GM21381 (cell line): Measurements from ENCODE around the gene PCDHB15.
"Not testable (repeated sequence)": the region's sequence is repeated elsewhere in the genome, so short reads cannot be mapped to it uniquely, and the experiment has no call there.

Experiments used
- ATAC-seq: cut with Tn5 transposase; IDR thresholded peaks from one replicate; pipeline ENCODE4 v1.9.1; 2021; ENCODE audit warnings: mild to moderate bottlenecking, moderate library complexity; ENCODE audit not compliant: unreplicated experiment

PCDHB15 gene

DNA sequence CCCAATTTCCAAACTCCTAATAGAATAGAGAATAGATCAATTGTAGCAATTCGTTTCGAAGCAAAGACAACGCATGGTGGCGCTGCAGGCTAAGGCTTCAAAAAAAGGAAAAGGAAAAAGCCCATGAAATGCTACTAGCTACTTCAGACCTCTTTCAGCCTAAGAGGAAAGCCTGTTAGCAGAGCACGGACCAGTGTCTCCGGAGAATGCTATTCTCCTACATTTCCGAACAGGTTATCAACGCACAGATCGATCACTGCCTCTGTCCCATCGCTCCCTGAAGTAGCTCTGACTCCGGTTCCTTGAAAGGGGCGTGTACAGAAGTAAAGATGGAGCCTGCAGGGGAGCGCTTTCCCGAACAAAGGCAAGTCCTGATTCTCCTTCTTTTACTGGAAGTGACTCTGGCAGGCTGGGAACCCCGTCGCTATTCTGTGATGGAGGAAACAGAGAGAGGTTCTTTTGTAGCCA, at the start of gene PCDHB15:
TSS of gene PCDHB15 (plus strand) at position 146 of the 468 bp plus-strand sequence. CDS start at position 330, 184 bp downstream.
- no peak for ATAC-seq

- no peak for ATAC-seq
Observed at GRCh38 chr5:141196363-141196762, 48.8 kb upstream of the PCDHB15 start.

DNA sequence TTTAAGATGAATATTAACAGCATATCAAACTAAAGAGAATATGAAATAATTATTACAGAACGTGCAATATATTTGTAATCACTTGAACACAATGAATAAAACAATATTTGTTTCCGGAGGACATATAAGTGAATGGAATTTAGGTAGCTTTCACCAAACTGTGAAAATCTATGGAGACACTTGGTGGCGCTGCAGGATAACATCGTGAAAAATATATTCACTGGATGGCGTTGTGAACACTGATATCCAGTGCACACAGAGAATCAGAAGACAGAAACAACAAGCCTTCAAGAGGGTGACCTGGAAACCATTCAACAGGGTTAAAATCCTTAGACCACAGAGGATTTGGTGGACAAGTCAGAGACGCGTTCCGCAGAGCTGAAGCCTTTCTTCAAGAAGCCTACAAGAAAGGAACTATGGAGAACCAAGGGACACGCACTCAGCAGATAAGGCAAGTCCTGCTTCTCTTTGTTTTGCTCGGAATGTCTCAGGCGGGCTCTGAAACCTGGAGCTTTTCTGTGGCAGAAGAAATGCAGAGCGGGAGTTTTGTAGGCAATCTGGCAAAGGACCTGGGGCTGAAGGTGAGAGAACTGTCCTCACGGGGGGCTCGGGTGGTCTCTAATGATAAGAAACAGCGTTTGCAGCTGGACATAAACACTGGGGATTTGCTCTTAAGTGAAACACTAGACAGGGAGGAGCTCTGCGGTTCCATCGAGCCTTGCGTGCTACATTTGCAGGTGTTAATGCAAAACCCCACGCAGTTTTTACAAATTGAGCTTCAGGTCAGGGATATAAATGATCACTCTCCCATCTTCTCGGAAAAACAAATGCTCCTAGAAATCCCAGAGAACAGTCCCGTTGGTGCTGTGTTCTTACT, 45.6 kb upstream of the PCDHB15 start, which contains the start of gene PCDHB11:
TSS of gene PCDHB11 (plus strand) at position 269 of the 877 bp plus-strand sequence. CDS start at position 417, 148 bp downstream.
- no peak for ATAC-seq

DNA sequence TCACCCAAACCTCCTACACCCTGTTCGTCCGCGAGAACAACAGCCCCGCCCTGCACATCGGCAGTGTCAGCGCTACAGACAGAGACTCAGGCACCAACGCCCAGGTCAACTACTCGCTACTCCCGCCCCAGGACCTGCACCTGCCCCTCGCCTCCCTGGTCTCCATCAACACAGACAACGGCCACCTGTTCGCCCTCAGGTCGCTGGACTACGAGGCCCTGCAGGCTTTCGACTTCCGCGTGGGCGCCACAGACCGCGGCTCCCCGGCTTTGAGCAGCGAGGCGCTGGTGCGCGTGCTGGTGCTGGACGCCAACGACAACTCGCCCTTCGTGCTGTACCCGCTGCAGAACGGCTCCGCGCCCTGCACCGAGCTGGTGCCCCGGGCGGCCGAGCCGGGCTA, 44.1 kb upstream of the PCDHB15 start:
- ATAC-seq = not testable (repeated sequence)

- ATAC-seq = not testable (repeated sequence)
Observed at GRCh38 chr5:141201646-141202045, 43.5 kb upstream of the PCDHB15 start.

GRCh38 chr5:141208478-141208877, 36.7 kb upstream of the PCDHB15 start, which contains the start of gene PCDHB12:
PCDHB12 (plus strand) TSS chr5:141208719; CDS start chr5:141208908, 189 bp downstream.
- no peak for ATAC-seq

GRCh38 chr5:141210281-141210680, 34.9 kb upstream of the PCDHB15 start:
- not testable (repeated sequence) for ATAC-seq

DNA sequence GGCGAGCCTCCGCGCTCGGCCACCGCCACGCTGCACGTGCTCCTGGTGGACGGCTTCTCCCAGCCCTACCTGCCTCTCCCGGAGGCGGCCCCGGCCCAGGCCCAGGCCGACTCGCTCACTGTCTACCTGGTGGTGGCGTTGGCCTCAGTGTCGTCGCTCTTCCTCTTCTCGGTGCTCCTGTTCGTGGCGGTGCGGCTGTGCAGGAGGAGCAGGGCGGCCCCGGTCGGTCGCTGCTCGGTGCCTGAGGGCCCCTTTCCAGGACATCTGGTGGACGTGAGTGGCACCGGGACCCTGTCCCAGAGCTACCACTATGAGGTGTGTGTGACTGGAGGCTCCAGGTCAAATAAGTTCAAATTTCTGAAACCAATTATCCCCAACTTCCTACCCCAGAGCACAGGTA, 34.3 kb upstream of the PCDHB15 start:
- ATAC-seq = not testable (repeated sequence)

- ATAC-seq = not testable (repeated sequence)
Observed at GRCh38 chr5:141213656-141214339, 31.4 kb upstream of the PCDHB15 start, which contains the start of gene PCDHB13. PCDHB13 (plus strand) TSS chr5:141213919; CDS start chr5:141214124, 205 bp downstream.

DNA sequence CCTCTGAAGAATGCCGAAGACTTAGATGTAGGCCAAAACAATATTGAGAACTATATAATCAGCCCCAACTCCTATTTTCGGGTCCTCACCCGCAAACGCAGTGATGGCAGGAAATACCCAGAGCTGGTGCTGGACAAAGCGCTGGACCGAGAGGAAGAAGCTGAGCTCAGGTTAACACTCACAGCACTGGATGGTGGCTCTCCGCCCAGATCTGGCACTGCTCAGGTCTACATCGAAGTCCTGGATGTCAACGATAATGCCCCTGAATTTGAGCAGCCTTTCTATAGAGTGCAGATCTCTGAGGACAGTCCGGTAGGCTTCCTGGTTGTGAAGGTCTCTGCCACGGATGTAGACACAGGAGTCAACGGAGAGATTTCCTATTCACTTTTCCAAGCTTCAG, 30.6 kb upstream of the PCDHB15 start:
- not testable (repeated sequence) for ATAC-seq

DNA sequence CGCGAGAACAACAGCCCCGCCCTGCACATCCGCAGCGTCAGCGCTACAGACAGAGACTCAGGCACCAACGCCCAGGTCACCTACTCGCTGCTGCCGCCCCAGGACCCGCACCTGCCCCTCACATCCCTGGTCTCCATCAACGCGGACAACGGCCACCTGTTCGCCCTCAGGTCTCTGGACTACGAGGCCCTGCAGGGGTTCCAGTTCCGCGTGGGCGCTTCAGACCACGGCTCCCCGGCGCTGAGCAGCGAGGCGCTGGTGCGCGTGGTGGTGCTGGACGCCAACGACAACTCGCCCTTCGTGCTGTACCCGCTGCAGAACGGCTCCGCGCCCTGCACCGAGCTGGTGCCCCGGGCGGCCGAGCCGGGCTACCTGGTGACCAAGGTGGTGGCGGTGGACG, 29.7 kb upstream of the PCDHB15 start:
- not testable (repeated sequence) for ATAC-seq

GRCh38 chr5:141216035-141216434, 29.2 kb upstream of the PCDHB15 start:
- ATAC-seq = not testable (repeated sequence)

DNA sequence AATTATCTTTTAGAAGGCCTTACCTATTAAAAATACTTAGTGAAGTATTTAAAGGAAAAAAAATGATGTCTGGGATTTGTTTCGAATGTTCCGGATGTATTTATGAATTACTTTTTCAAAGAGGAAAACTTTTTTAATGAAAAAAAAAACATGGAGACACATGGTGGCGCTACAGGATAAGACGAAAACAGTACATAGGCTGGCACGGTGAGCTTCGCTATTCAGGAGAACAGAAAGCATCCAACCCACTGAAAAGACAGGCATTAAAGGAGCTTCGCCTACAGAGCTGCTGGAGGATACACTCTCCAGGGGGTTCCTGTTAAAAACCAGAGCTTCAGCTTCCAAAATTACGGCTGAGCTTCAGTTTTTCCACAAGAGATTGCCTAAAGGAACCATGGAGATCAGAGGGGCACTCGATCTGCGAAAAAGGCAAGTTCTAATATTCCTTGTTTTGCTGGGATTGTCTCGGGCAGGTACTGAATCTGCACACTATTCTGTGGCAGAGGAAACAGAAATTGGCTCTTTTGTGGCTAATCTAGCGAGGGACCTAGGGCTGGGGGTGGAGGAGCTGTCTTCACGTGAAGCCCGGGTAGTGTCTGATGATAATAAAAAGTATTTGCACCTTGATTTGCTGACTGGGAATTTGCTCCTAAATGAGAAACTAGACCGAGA, 21.9 kb upstream of the PCDHB15 start, which contains the start of gene PCDHB14:
TSS of gene PCDHB14 (plus strand) at position 232 of the 672 bp plus-strand sequence. CDS start at position 395, 163 bp downstream.
- ATAC-seq = no peak

- ATAC-seq = not testable (repeated sequence)
Observed at GRCh38 chr5:141224844-141225243, 20.4 kb upstream of the PCDHB15 start.

DNA sequence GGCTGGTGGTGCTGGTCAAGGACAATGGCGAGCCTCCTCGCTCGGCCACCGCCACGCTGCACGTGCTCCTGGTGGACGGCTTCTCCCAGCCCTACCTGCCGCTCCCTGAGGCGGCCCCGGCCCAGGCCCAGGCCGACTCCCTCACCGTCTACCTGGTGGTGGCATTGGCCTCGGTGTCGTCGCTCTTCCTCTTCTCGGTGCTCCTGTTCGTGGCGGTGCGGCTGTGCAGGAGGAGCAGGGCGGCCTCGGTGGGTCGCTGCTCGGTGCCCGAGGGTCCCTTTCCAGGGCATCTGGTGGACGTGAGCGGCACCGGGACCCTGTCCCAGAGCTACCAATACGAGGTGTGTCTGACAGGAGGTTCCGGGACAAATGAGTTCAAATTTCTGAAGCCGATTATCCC, 19.8 kb upstream of the PCDHB15 start:
- not testable (repeated sequence) for ATAC-seq

GRCh38 chr5:141234109-141234667, 11.0 kb upstream of the PCDHB15 start:
- ATAC-seq = no peak

GRCh38 chr5:141235922-141236321, 9.3 kb upstream of the PCDHB15 start:
- not testable (repeated sequence) for ATAC-seq

DNA sequence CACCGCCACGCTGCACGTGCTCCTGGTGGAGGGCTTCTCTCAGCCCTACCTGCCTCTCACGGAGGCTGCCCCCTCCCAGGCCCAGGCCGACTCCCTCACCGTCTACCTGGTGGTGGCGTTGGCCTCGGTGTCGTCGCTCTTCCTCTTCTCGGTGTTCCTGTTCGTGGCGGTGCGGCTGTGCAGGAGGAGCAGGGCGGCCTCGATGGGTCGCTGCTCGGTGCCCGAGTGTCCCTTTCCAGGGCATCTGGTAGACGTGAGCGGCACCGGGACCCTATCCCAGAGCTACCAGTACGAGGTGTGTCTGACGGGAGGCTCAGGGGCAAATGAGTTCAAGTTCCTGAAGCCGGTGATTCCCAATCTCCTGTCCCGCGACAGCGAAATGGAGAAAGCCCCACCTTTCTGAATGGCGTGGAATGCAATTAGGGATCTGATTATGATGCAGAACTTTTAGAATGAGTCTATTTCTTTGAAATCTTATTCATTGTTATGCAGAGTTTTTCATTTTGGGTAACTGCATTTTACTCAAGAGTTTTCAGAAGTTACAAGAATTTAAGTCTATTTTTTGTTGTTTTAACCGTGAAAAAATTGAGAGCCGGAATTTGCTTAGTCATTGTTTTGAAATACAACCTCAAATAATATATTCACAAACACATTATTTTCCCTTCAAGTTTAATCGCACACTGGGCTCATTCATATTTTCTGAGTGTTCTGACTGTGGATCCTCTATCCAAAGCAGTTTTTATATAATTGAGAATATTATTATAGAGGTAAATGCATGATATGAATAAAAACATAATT, 8.5 kb upstream of the PCDHB15 start:
- ATAC-seq = no peak

DNA sequence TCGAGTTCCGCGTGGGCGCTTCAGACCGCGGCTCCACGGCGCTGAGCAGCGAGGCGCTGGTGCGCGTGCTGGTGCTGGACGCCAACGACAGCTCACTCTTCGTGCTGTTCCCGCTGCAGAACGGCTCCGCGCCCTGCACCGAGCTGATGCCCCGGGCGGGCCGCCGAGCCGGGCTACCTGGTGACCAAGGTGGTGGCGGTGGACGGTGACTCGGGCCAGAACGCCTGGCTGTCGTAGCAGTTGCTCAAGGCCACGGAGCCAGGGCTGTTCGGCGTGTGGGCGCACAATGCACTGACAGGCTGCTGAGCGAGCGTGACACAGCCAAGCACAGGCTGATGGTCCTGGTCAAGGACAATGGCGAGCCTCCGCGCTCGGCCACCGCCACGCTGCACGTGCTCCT, 3.7 kb upstream of the PCDHB15 start:
- no peak for ATAC-seq
